GM12892 (cell line): Measurements from ENCODE around the gene RSL1D1.

Source experiments
- POLR2A ChIP-seq: IDR thresholded peaks from 2 replicates; pipeline ENCODE4 v1.6.1; 2011; ENCODE audit warnings: low read depth, low read length, control low read depth
- POLR2AphosphoS5 ChIP-seq: IDR thresholded peaks from 2 replicates; pipeline ENCODE4 v1.6.1; 2011; ENCODE audit warnings: low read depth, low read length, control low read depth

DNA sequence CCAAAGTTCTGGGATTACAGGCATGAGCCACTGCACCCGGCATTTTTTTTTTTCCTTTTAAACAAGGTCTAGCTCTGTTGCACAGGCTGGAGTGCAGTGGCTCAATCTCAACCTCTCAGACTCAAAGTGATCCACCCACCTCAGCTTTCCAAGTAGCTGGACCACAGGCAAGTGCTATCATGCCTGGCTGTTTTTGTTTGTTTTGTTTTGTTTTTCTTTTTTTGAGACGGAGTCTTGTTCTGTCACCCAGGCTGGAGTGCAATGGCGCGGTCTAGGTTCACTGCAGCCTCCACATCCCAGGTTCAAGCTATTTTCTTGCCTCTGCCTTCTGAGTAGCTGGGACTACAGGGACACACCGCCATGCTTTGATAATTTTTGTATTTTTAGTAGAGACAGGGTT lies 35.2 kb downstream of the RSL1D1 start:
- TF ChIP-seq POLR2AphosphoS5 (no peak), POLR2A (no peak)
